Neural cell (in vitro differentiated cells): Measurements from ENCODE around the gene GGA2. TPM values are rescaled to one million over a fixed set of nuclear protein-coding genes. Genes with fewer than 3 reads are reported as not detected.

Experiments
- H2AFZ ChIP-seq: fragments of 200-600, 300-800 bp; sonication (generic), shearing (Covaris generic); 2 replicates; pipeline ENCODE4 v1.6.0; 2014; ENCODE audit warnings: low read depth, mild to moderate bottlenecking, antibody characterized with exemption, low read length, moderate library complexity
- H3F3A ChIP-seq: fragments of 200-600 bp; shearing (Covaris generic); 2 replicates; pipeline ENCODE4 v1.6.1; 2016; ENCODE audit warnings: mild to moderate bottlenecking, moderate library complexity, mixed read lengths, antibody characterized with exemption, low read length; ENCODE audit not compliant: insufficient read depth, poor library complexity, severe bottlenecking
- H3K27ac ChIP-seq: fragments of 200-600, 300-800 bp; sonication (generic), shearing (Covaris generic); 2 replicates; pipeline ENCODE4 v1.5.1; 2014; ENCODE audit warnings: mild to moderate bottlenecking, low read length, moderate library complexity
- H3K27me3 ChIP-seq: fragments of 300-800, 200-600 bp; sonication (generic), shearing (Covaris generic); 2 replicates; pipeline ENCODE4 v1.6.0; 2014; ENCODE audit warnings: mild to moderate bottlenecking, low read depth, low read length, moderate library complexity; ENCODE audit not compliant: insufficient read depth
- H3K36me3 ChIP-seq: fragments of 300-800, 200-600 bp; sonication (generic), shearing (Covaris generic); 2 replicates; pipeline ENCODE4 v1.5.1; 2014; ENCODE audit warnings: mild to moderate bottlenecking, antibody characterized with exemption, low read length, moderate library complexity; ENCODE audit not compliant: insufficient read depth
- H3K4me2 ChIP-seq: fragments of 300-800, 200-600 bp; sonication (generic), shearing (Covaris generic); 2 replicates; pipeline ENCODE4 v1.6.0; 2014; ENCODE audit warnings: mild to moderate bottlenecking, low read length
- H3K4me3 ChIP-seq: fragments of 300-800, 200-600 bp; sonication (generic), shearing (Covaris generic); 2 replicates; pipeline ENCODE4 v1.5.1; 2014; ENCODE audit warnings: mild to moderate bottlenecking, low read length, moderate library complexity
- H3K79me2 ChIP-seq: fragments of 200-600 bp; shearing (Covaris generic); replicated peaks from 2 replicates; pipeline ENCODE4 v1.6.0; 2014; ENCODE audit warnings: mild to moderate bottlenecking, low read length, moderate library complexity; ENCODE audit not compliant: insufficient read depth
- H3K9ac ChIP-seq: fragments of 300-800, 200-600 bp; sonication (generic), shearing (Covaris generic); 2 replicates; pipeline ENCODE4 v1.6.1; 2016; ENCODE audit warnings: mild to moderate bottlenecking, low read length, mixed read lengths
- H3K9me2 ChIP-seq: fragments of 200-600 bp; shearing (Covaris generic); 2 replicates; pipeline ENCODE4 v1.6.1; 2016; ENCODE audit warnings: mild to moderate bottlenecking, low read length, mixed read lengths; ENCODE audit not compliant: insufficient read depth
- H3K9me3 ChIP-seq: fragments of 200-600, 300-800 bp; sonication (generic), shearing (Covaris generic); 2 replicates; pipeline ENCODE4 v1.6.1; 2016; ENCODE audit warnings: mild to moderate bottlenecking, mixed run types, low read length, moderate library complexity, mixed read lengths
- H4K20me1 ChIP-seq: fragments of 200-600 bp; shearing (Covaris generic); 2 replicates; pipeline ENCODE4 v1.6.1; 2016; ENCODE audit warnings: mild to moderate bottlenecking, mixed run types; ENCODE audit not compliant: insufficient read depth
- CTCF ChIP-seq: fragments of 450-650 bp; IDR thresholded peaks from 2 replicates; pipeline ENCODE4 v1.5.1; 2014; ENCODE audit warnings: antibody characterized with exemption, mild to moderate bottlenecking, moderate library complexity; ENCODE audit not compliant: poor library complexity, severe bottlenecking
- EP300 ChIP-seq: fragments of 450-650 bp; conservative IDR thresholded peaks from 2 replicates; pipeline ENCODE4 v1.6.1; 2014; ENCODE audit warnings: antibody characterized with exemption, mild to moderate bottlenecking, moderate library complexity; ENCODE audit not compliant: poor library complexity, severe bottlenecking
- EZH2 ChIP-seq: fragments of 200-600, 300-800 bp; shearing (Covaris generic), sonication (generic); IDR thresholded peaks from 2 replicates; pipeline ENCODE4 v1.6.1; 2014; ENCODE audit warnings: antibody characterized with exemption, low read length, borderline replicate concordance, mild to moderate bottlenecking; ENCODE audit not compliant: insufficient read depth, poor library complexity, severe bottlenecking
- MXI1 ChIP-seq: fragments of 450-650 bp; conservative IDR thresholded peaks from 2 replicates; pipeline ENCODE4 v1.6.1; 2014; ENCODE audit warnings: antibody characterized with exemption, mild to moderate bottlenecking; ENCODE audit not compliant: poor library complexity, severe bottlenecking
- POLR2AphosphoS5 ChIP-seq: IDR thresholded peaks from 2 replicates; pipeline ENCODE4 v1.6.1; 2012
- RAD21 ChIP-seq: fragments of 450-650 bp; conservative IDR thresholded peaks from 2 replicates; pipeline ENCODE4 v1.6.1; 2014; ENCODE audit warnings: antibody characterized with exemption, mild to moderate bottlenecking, moderate library complexity
- REST ChIP-seq: IDR thresholded peaks from 2 replicates; pipeline ENCODE4 v1.6.1; 2012; ENCODE audit warnings: borderline replicate concordance
- SMC3 ChIP-seq: fragments of 450-650 bp; conservative IDR thresholded peaks from 2 replicates; pipeline ENCODE4 v1.6.1; 2014; ENCODE audit warnings: antibody characterized with exemption, mild to moderate bottlenecking, moderate library complexity; ENCODE audit not compliant: poor library complexity
- TAF1 ChIP-seq: IDR thresholded peaks from 2 replicates; pipeline ENCODE4 v1.6.1; 2012; ENCODE audit warnings: low read depth
- polyA plus RNA-seq: library from polyadenylated mRNA; depleted of rRNA; stranded (reverse); fragments of >200 nt; gene quantifications from 2 replicates; pipeline ENCODE4 v1.2.3, GENCODE V29; 2014

The GGA2 gene
- polyA plus RNA-seq, 1 donor from 2014 or later, result 36.8 TPM

GRCh38 chr16:23491490-23492391 lies 18.6 kb downstream of the GGA2 start:
- Histone ChIP-seq H3K27me3 (no peaks in the 10 kb centered on the region), H3K9ac (no peak overlapping the region), H3K9me3 (no peaks in the 10 kb centered on the region), H3K79me2 (no peaks in the 10 kb centered on the region), H3K36me3 (no peaks in the 10 kb centered on the region), H3K9me2 (no peaks in the 10 kb centered on the region), H3K4me2 (no peak overlapping the region), H4K20me1 (no peaks in the 10 kb centered on the region), H3K27ac (no peak overlapping the region), H3F3A (no peaks in the 10 kb centered on the region), H3K4me3 (no peak overlapping the region), H2AFZ (no peak overlapping the region)
- TF ChIP-seq POLR2AphosphoS5 (no peak), SMC3 (no peak), MXI1 (no peak), REST (no peak), TAF1 (no peak), CTCF (no peak), EZH2 (no peak), RAD21 (no peak), EP300 (no peak)

- Histone ChIP-seq H3F3A (no peaks in the 10 kb centered on the region), H4K20me1 (no peaks in the 10 kb centered on the region), H3K9me3 (no peaks in the 10 kb centered on the region), H3K36me3 (no peaks in the 10 kb centered on the region), H2AFZ (no peak overlapping the region), H3K79me2 (no peaks in the 10 kb centered on the region), H3K27ac (no peak overlapping the region), H3K4me3 (no peak overlapping the region), H3K9me2 (no peaks in the 10 kb centered on the region), H3K27me3 (no peaks in the 10 kb centered on the region), H3K9ac (no peak overlapping the region), H3K4me2 (no peak overlapping the region)
- TF ChIP-seq RAD21, result no peak
- no peak for TF ChIP-seq EZH2
- TF ChIP-seq REST, result no peak
- no peak for TF ChIP-seq EP300
- no peak for TF ChIP-seq SMC3
- TF ChIP-seq TAF1, result no peak
- no peak for TF ChIP-seq POLR2AphosphoS5
- no peak for TF ChIP-seq CTCF
- TF ChIP-seq MXI1, result no peak
These were observed 23.8 kb downstream of the GGA2 start for GRCh38 chr16:23486480-23486879.
